GM10248 (cell line): ENCODE measurements around the gene TXNDC5.

Experiments
- CTCF ChIA-PET: fragments of 300-600 bp; sonication (Branson Sonifier 250); formaldehyde crosslinking; extraction: SDS; loops from one replicate; lab custom pipeline; 2021; ENCODE audit warnings: antibody characterized with exemption; lab: Yijun Ruan, JAX
- POLR2A ChIA-PET: fragments of 350-650 bp; sonication (Branson Sonifier 250); formaldehyde crosslinking; extraction: SDS; loops from one replicate; lab custom pipeline; 2020; ENCODE audit warnings: antibody characterized with exemption; lab: Yijun Ruan, JAX
- DNase-seq: peaks from one replicate; pipeline ENCODE4 v3.0.0; 2012; ENCODE audit errors: extremely low spot score
- CTCF ChIP-seq: IDR thresholded peaks from 2 replicates; pipeline ENCODE4 v1.5.1; 2012; ENCODE audit warnings: mild to moderate bottlenecking, low read depth; ENCODE audit errors: extremely low read depth, missing control alignments, control extremely low read depth

Gene TXNDC5

GRCh38 chr6:7868926-7869325, 41.7 kb downstream of the TXNDC5 start:
- ChIA-PET POLR2A (no interaction called here), CTCF (interaction anchor here (1.6 kb wide), 1 partner anchor 10 kb away, joined by 5 read pairs; no protein-coding TSS in a partner anchor)

GRCh38 chr6:7866526-7866925, 44.1 kb downstream of the TXNDC5 start:
- no peak for DNase-seq
- ChIA-PET CTCF (interaction anchor here (1.4 kb wide), 1 partner anchor 12 kb away, joined by 3 read pairs; no protein-coding TSS in a partner anchor), POLR2A (no interaction called here)
- TF ChIP-seq CTCF: no peak

More at GRCh38 chr6:7868926-7869325, 41.7 kb downstream of the TXNDC5 start:
- no peak for DNase-seq
- no peak for TF ChIP-seq CTCF

- POLR2A ChIA-PET: no interaction called here
- no peak for TF ChIP-seq CTCF
- CTCF ChIA-PET: interaction anchor here (1.4 kb wide), 1 partner anchor 13 kb away, joined by 3 read pairs; no protein-coding TSS in a partner anchor
- DNase-seq: no peak
Observed at GRCh38 chr6:7865781-7866180, 44.8 kb downstream of the TXNDC5 start.

- no peak for DNase-seq
- TF ChIP-seq CTCF: no peak
- ChIA-PET POLR2A (no interaction called here), CTCF (interaction anchor here (0.7 kb wide), 1 partner anchor 12 kb away, joined by 4 read pairs; no protein-coding TSS in a partner anchor)
Observed at GRCh38 chr6:7859591-7859990, 51.0 kb downstream of the TXNDC5 start.

GRCh38 chr6:7851780-7852179, 58.8 kb downstream of the TXNDC5 start:
- DNase-seq: no peak
- TF ChIP-seq CTCF: no peak
- ChIA-PET CTCF (no interaction called here), POLR2A (no interaction called here)

GRCh38 chr6:7848229-7848628, 62.4 kb downstream of the TXNDC5 start:
- no peak for DNase-seq
- no peak for TF ChIP-seq CTCF
- ChIA-PET POLR2A (no interaction called here), CTCF (no interaction called here)
